Vagina (tissue), 2 donors: ENCODE results near the gene NAV2. TPM values are rescaled to one million over a fixed set of nuclear protein-coding genes. Genes with fewer than 3 reads are reported as not detected.

Source experiments
- DNase-seq, 2 donors: peaks; one replicate each; pipeline ENCODE4 v3.0.0-alpha.2; 2017; ENCODE audit errors: extremely low spot score in 2 of 2
- H3K27ac ChIP-seq: fragments of 200-600 bp; sonication (generic); one replicate; pipeline ENCODE4 v1.5.1; 2019
- H3K27me3 ChIP-seq: fragments of 200-600 bp; sonication (generic); one replicate; pipeline ENCODE4 v1.5.1; 2019
- H3K36me3 ChIP-seq, 2 donors: fragments of 200-600 bp; sonication (generic); one replicate each; pipeline ENCODE4 v1.5.1; 2017 to 2019
- H3K4me1 ChIP-seq: fragments of 200-600 bp; sonication (generic); one replicate; pipeline ENCODE4 v1.5.1; 2019
- H3K4me3 ChIP-seq, 2 donors: fragments of 200-600 bp; sonication (generic); 1 replicate in 1 of 2; 2 replicates in 1 of 2; pipeline ENCODE4 v1.5.1; 2016 to 2019
- H3K9me3 ChIP-seq: fragments of 200-600 bp; sonication (generic); one replicate; pipeline ENCODE4 v1.5.1; 2019
- CTCF ChIP-seq, 3 experiments: fragments of 450-650 bp in 2 of 3; fragments of 200-600 bp in 1 of 3; sonication (generic) in 1 of 3; IDR thresholded peaks; one replicate each; pipeline ENCODE4 v1.5.1; 2017 to 2019; ENCODE audit warnings: antibody characterized with exemption in 3 of 3, mild to moderate bottlenecking in 2 of 3, moderate library complexity in 2 of 3
- POLR2A ChIP-seq, 2 donors: fragments of 450-650 bp; IDR thresholded peaks; one replicate each; pipeline ENCODE4 v1.6.1; 2017; ENCODE audit warnings: antibody characterized with exemption in 2 of 2, mild to moderate bottlenecking in 2 of 2, moderate library complexity in 2 of 2
- POLR2AphosphoS5 ChIP-seq, 2 donors: sonication (generic); formaldehyde crosslinking; IDR thresholded peaks; one replicate each; pipeline ENCODE4 v1.9.0; 2017; ENCODE audit warnings: antibody characterized with exemption in 2 of 2, mild to moderate bottlenecking in 2 of 2, low read depth in 1 of 2; ENCODE audit not compliant: insufficient read depth in 1 of 2
- intact Hi-C: fragments of 100-400 bp; cut with DNase I; formaldehyde crosslinking; loops from one replicate; pipeline ENCODE4 v1.15.1; 2023
- total RNA-seq: library from RNA; depleted of rRNA; stranded (reverse); fragments of >200 nt; gene quantifications from one replicate; pipeline ENCODE4 v1.2.3, GENCODE V29; 2016

Gene NAV2
- total RNA-seq, 1 donor from 2014 or later, result 25.3 TPM

GRCh38 chr11:19864141-19865140, 151.8 kb downstream of the NAV2 start:
- Histone ChIP-seq H3K4me1 (peaks cover 8% of the 10 kb centered on the region), H3K27ac (no peak overlapping the region), H3K27me3 (no peaks in the 10 kb centered on the region), H3K4me3 (no peak overlapping the region), H3K36me3 (no peaks in the 10 kb centered on the region), H3K9me3 (no peaks in the 10 kb centered on the region)
- no peak for TF ChIP-seq POLR2AphosphoS5 (IDR thresholded peaks at IDR 0.05; ENCODE audit: insufficient read depth in 1 of 2, low read depth in 1 of 2)
- intact Hi-C loops, result no loop called here
- peak in 1 of 2 donors; percentile 58 for DNase-seq

- DNase-seq, result peak in 1 of 2 donors; percentile 34
- Histone ChIP-seq H3K27me3 (no peaks in the 10 kb centered on the region), H3K9me3 (no peaks in the 10 kb centered on the region), H3K27ac (no peak overlapping the region), H3K36me3 (no peaks in the 10 kb centered on the region), H3K4me3 (no peak overlapping the region), H3K4me1 (peaks cover 8% of the 10 kb centered on the region)
- TF ChIP-seq POLR2AphosphoS5 (IDR thresholded peaks at IDR 0.05; ENCODE audit: insufficient read depth in 1 of 2, low read depth in 1 of 2), result no peak
- TF ChIP-seq POLR2A (IDR thresholded peaks at IDR 0.05), result no peak
- TF ChIP-seq CTCF (IDR thresholded peaks at IDR 0.05), result no peak
- intact Hi-C loops, result no loop called here
These were observed 153.4 kb downstream of the NAV2 start for GRCh38 chr11:19866037-19866436.

- Histone ChIP-seq H3K4me1 (peaks cover 8% of the 10 kb centered on the region), H3K9me3 (no peaks in the 10 kb centered on the region), H3K36me3 (no peaks in the 10 kb centered on the region), H3K4me3 (no peak overlapping the region), H3K27me3 (no peaks in the 10 kb centered on the region), H3K27ac (no peak overlapping the region)
- intact Hi-C loops, result no loop called here
- TF ChIP-seq CTCF (IDR thresholded peaks at IDR 0.05) (no peak), POLR2AphosphoS5 (IDR thresholded peaks at IDR 0.05; ENCODE audit: insufficient read depth in 1 of 2, low read depth in 1 of 2) (no peak), POLR2A (IDR thresholded peaks at IDR 0.05) (no peak)
- DNase-seq, result no peak
These were observed 153.9 kb downstream of the NAV2 start for GRCh38 chr11:19866521-19866920.

GRCh38 chr11:19867064-19867463, 154.4 kb downstream of the NAV2 start:
- Histone ChIP-seq H3K27ac (no peak overlapping the region), H3K36me3 (no peaks in the 10 kb centered on the region), H3K4me1 (peaks cover 8% of the 10 kb centered on the region), H3K27me3 (no peaks in the 10 kb centered on the region), H3K9me3 (no peaks in the 10 kb centered on the region), H3K4me3 (no peak overlapping the region)
- no peak for DNase-seq
- intact Hi-C loops, result no loop called here
- TF ChIP-seq POLR2AphosphoS5 (IDR thresholded peaks at IDR 0.05; ENCODE audit: insufficient read depth in 1 of 2, low read depth in 1 of 2) (no peak), CTCF (IDR thresholded peaks at IDR 0.05) (no peak), POLR2A (IDR thresholded peaks at IDR 0.05) (no peak)

- Histone ChIP-seq H3K27ac (no peak overlapping the region), H3K4me3 (no peak overlapping the region), H3K9me3 (no peaks in the 10 kb centered on the region), H3K27me3 (no peaks in the 10 kb centered on the region), H3K4me1 (peaks cover 14% of the 10 kb centered on the region), H3K36me3 (no peaks in the 10 kb centered on the region)
- intact Hi-C loops, result no loop called here
- DNase-seq, result no peak
- no peak for TF ChIP-seq POLR2A (IDR thresholded peaks at IDR 0.05)
- peak in 1 of 2 donors; percentile 56 for TF ChIP-seq POLR2AphosphoS5 (IDR thresholded peaks at IDR 0.05; ENCODE audit: insufficient read depth in 1 of 2, low read depth in 1 of 2)
- TF ChIP-seq CTCF (IDR thresholded peaks at IDR 0.05), result no peak
These were observed 155.7 kb downstream of the NAV2 start for GRCh38 chr11:19868281-19868821.
